CD4-positive, alpha-beta T cell (primary cell): Measurements from ENCODE around the gene FBXL14. TPM values are rescaled to one million over a fixed set of nuclear protein-coding genes. Genes with fewer than 3 reads are reported as not detected.

ENCODE experiments used
- ATAC-seq: fragments of 200-7000 bp; cut with Tn5 transposase; one replicate; pipeline ENCODE4 v1.10.0; 2022; ENCODE audit warnings: mild to moderate bottlenecking; ENCODE audit not compliant: poor library complexity
- CTCF ChIA-PET: fragments of 350-600 bp; sonication (Branson Sonifier 250); formaldehyde crosslinking; loops from one replicate; lab custom pipeline; 2021; ENCODE audit warnings: antibody characterized with exemption, inconsistent platforms; lab: Charles Lee
- POLR2A ChIA-PET: fragments of 350-600 bp; sonication (Branson Sonifier 250); formaldehyde crosslinking; loops from one replicate; lab custom pipeline; 2021; ENCODE audit warnings: antibody characterized with exemption, inconsistent platforms; lab: Charles Lee
- DNase-seq, 14 experiments: peaks; one replicate each; pipeline ENCODE4 v3.0.0-alpha.2; 2013 to 2020; ENCODE audit warnings: mixed read lengths in 2 of 14
- H3K27ac ChIP-seq, 2 donors: one replicate each; pipeline versions ENCODE4 v1.5.1 to v1.7.0; 2013; ENCODE audit warnings: low read length in 2 of 2, low read depth in 1 of 2, mild to moderate bottlenecking in 1 of 2
- H3K27me3 ChIP-seq, 2 experiments: 1 replicate in 1 of 2; 2 replicates in 1 of 2; pipeline versions ENCODE4 v1.6.1 to v1.7.0; 2013; ENCODE audit warnings: low read length in 2 of 2, control low read depth in 1 of 2, mild to moderate bottlenecking in 1 of 2, moderate library complexity in 1 of 2; ENCODE audit not compliant: insufficient read depth in 2 of 2, control insufficient read depth in 1 of 2
- H3K36me3 ChIP-seq: one replicate; pipeline ENCODE4 v1.6.1; 2013; ENCODE audit warnings: low read length, control low read depth; ENCODE audit not compliant: insufficient read depth
- H3K4me1 ChIP-seq: one replicate; pipeline ENCODE4 v1.6.1; 2013; ENCODE audit warnings: low read length, control low read depth; ENCODE audit not compliant: insufficient read depth
- H3K4me3 ChIP-seq: one replicate; pipeline ENCODE4 v1.5.1; 2013; ENCODE audit warnings: mild to moderate bottlenecking, low read length, moderate library complexity
- H3K9me3 ChIP-seq, 2 experiments: 1 replicate in 1 of 2; 2 replicates in 1 of 2; pipeline versions ENCODE4 v1.6.1 to v1.7.0; 2013; ENCODE audit warnings: low read length in 2 of 2, mild to moderate bottlenecking in 2 of 2, control low read depth in 1 of 2, moderate library complexity in 1 of 2; ENCODE audit not compliant: control insufficient read depth in 1 of 2, insufficient read depth in 1 of 2
- H3K27ac Mint-ChIP-seq: one replicate; pipeline ENCODE4 v1.8.0; 2020; ENCODE audit warnings: mixed read lengths
- H3K27me3 Mint-ChIP-seq: one replicate; pipeline ENCODE4 v1.8.0; 2021; ENCODE audit warnings: mixed read lengths
- H3K36me3 Mint-ChIP-seq: one replicate; pipeline ENCODE4 v1.8.0; 2021; ENCODE audit warnings: low read depth, mixed read lengths
- H3K4me1 Mint-ChIP-seq: one replicate; pipeline ENCODE4 v1.8.0; 2021; ENCODE audit warnings: low read depth, mixed read lengths
- H3K4me3 Mint-ChIP-seq: one replicate; pipeline ENCODE4 v1.8.0; 2020; ENCODE audit warnings: mild to moderate bottlenecking, mixed read lengths
- H3K9me3 Mint-ChIP-seq: one replicate; pipeline ENCODE4 v1.8.0; 2020; ENCODE audit warnings: mixed read lengths
- CTCF ChIP-seq: fragments of 200-600 bp; IDR thresholded peaks from one replicate; pipeline ENCODE4 v1.8.0; 2022; ENCODE audit warnings: antibody characterized with exemption, mild to moderate bottlenecking
- intact Hi-C, 2 experiments: fragments of 100-400 bp; cut with DNase I in 1 of 2; cut with micrococcal nuclease in 1 of 2; formaldehyde crosslinking; loops; one replicate each; pipeline versions ENCODE4 v1.15.1 to v1.9.0; 2023 to 2025; cut with DNase I, micrococcal nuclease
- polyA plus RNA-seq, 2 donors: library from polyadenylated mRNA; unstranded; fragments of 120-200 nt; gene quantifications; one replicate each; pipeline ENCODE4 v1.2.1, GENCODE V29; 2013
- total RNA-seq, 174 experiments: library from RNA in 2 of 174; stranded (reverse) in 2 of 174; gene quantifications; one replicate each; pipeline ENCODE4 v1.2.3 and lab custom pipeline; 2021 to 2026

The FBXL14 gene
- total RNA-seq, result 10 to 100 TPM; 32.3 to 33.6 TPM
- 23.9 TPM for polyA plus RNA-seq (2013, experiment 1 of 2)
- 26.4 TPM for polyA plus RNA-seq (2013, experiment 2 of 2)
- 8.2 to 60.7 (median 31.9) reads per million in 172 experiments for total RNA-seq (lab: John Stamatoyannopoulos, UW)

GRCh38 chr12:1594261-1595025 lies at the start of gene FBXL14:
Gene FBXL14 (minus strand): TSS chr12:1594581. CDS start chr12:1594066, 515 bp downstream.
- Mint-ChIP-seq H3K4me3 (peak within 1 kb of the TSS; percentile 95), H3K9me3 (no peaks in the 10 kb centered on the region), H3K36me3 (peaks cover 40% of the 10 kb centered on the region), H3K4me1 (peaks cover 55% of the 10 kb centered on the region), H3K27ac (peak within 1 kb of the TSS; percentile 91), H3K27me3 (no peaks in the 10 kb centered on the region)
- peaks cover 4% of the 10 kb centered on the region for H3K36me3 ChIP-seq
- peak; percentile 56 for ATAC-seq
- intact Hi-C loops, result loop anchor here (5.0 to 10.0 kb wide), 4 partner anchors 602 to 1202 kb away; partner anchors contain the start of genes ERC1 (in 2 of the 2), RAD52 (in 2 of the 2) and WNK1 (in 1 of the 2)
- no peaks in the 10 kb centered on the region for H3K27me3 ChIP-seq
- H3K4me3 ChIP-seq, result peak within 1 kb of the TSS; percentile 79
- ChIA-PET POLR2A (interaction anchor here (0.6 to 4.1 kb wide), 12 partner anchors 8 to 1025 kb away, joined by 3 to 65 read pairs (median 5); no protein-coding TSS in a partner anchor), CTCF (interaction anchor here (1.0 to 2.0 kb wide), 6 partner anchors 7 to 645 kb away, joined by 3 to 7 read pairs (median 6); partner anchors contain the start of gene RAD52)
- DNase-seq, result peak; percentile 84 to 96 (median 90)
- no peak for TF ChIP-seq CTCF
- H3K4me1 ChIP-seq, result peaks cover 37% of the 10 kb centered on the region
- H3K27ac ChIP-seq, result peak within 1 kb of the TSS; percentile 73 to 88
- no peaks in the 10 kb centered on the region for H3K9me3 ChIP-seq

DNA sequence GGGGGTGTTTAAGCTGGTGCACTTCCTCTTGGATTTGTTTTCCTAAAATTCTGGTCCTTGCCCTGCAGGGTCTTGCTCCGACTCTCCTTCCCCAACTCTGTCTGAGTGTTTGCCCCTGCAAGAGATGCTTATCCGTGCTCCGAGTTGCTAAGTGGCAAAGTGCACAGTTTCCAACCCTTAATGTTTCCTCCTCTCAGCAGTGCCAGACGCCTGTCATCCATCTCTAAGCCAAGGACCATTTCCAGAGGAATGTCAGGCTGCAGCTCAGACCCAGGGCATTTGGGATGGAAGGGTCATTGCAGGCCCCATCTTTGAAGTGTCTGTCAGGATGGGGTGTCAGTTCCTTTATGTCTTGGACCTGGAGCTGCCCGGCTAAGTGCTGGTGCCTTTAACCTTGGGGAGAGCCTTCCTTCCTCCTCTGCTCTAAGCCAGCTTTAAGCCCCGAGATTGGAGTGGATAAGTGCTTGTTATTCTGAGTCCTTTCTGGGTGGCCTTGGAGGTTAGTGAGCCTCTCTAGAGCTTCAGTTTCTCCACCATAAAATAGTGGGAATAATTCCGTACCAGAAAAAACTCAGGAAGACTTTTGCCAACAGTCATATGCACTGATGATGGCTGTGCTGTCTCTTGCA lies 49.6 kb upstream of the FBXL14 start:
- CTCF ChIA-PET, result interaction anchor here (0.8 to 1.6 kb wide), 5 partner anchors 9 to 152 kb away, joined by 3 to 5 read pairs (median 4); no protein-coding TSS in a partner anchor

More for the DNA sequence above, 49.6 kb upstream of the FBXL14 start:
- Histone ChIP-seq H3K4me1 (peaks cover 3% of the 10 kb centered on the region), H3K27ac (no peak overlapping the region), H3K4me3 (no peak overlapping the region), H3K9me3 (no peaks in the 10 kb centered on the region), H3K36me3 (no peaks in the 10 kb centered on the region), H3K27me3 (no peaks in the 10 kb centered on the region)
- Mint-ChIP-seq H3K27ac (no peak overlapping the region), H3K9me3 (no peaks in the 10 kb centered on the region), H3K36me3 (no peaks in the 10 kb centered on the region), H3K4me1 (no peaks in the 10 kb centered on the region), H3K4me3 (no peak overlapping the region), H3K27me3 (peaks cover 4% of the 10 kb centered on the region)
- TF ChIP-seq CTCF, result no peak
- no peak for ATAC-seq
- POLR2A ChIA-PET, result no interaction called here
- intact Hi-C loops, result no loop called here
- DNase-seq, result no peak
